HG03064 (cell line): ENCODE measurements around the gene EGFR.

Experiments used
- ATAC-seq: cut with Tn5 transposase; IDR thresholded peaks from one replicate; pipeline ENCODE4 v1.9.1; 2021; ENCODE audit warnings: low read depth; ENCODE audit not compliant: unreplicated experiment

Gene EGFR

DNA sequence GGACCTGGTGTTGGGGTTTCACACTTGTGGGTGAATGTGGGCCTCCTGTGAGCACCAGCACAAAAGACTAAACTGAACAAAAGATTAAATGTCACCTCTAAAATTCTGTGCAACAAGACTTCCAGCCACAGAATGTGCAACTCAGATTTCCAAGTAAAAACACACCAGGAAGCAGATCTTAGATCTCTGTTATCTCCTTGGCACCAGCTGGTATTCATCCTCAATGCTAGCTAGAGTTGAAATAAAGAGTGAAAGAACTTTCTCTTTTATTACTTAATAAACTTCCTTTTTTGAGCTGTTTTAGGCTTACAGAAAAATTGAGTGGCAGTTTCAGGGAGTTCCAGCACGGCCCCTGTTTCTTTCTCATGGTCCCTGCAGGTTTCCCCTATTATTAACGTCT is 40.2 kb downstream of the EGFR start:
- ATAC-seq = no peak

DNA sequence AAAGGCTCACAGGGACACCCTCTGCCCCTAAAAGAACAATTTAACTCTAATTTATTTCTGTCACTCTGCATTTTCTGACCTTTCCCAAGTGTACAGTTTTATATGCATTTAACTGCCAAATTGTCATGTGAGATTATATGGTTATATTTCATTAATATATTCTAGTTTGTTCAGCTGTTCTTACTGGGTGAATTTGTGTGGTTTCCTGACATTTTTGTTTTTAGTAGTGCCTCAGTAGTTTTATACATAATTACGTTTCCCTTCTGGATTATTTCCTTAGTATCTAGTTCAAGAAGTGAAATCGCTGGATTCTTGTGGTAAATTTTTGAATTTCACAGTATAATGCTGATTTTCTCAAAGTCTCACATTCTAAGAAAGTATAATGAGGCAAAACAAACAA is 41.3 kb downstream of the EGFR start:
- ATAC-seq = no peak

DNA sequence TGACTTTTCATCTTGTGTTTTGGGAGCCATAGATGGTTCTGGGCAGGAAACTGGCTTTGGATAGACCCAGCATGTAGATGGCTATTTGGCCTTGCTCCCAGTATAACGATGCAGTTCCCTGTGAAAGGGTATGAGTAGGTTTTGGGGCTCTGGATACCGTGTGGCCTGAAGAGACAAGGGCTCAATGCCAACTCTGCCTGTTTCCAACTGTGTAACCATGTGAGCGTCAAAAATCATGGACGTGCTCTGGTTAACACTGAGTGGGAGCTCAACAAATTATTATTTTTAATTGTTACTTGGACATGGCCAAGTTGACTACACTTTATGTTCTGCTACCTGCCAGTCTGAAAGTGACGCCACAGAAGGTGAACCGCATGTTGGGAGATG is 41.8 kb downstream of the EGFR start:
- no peak for ATAC-seq

DNA sequence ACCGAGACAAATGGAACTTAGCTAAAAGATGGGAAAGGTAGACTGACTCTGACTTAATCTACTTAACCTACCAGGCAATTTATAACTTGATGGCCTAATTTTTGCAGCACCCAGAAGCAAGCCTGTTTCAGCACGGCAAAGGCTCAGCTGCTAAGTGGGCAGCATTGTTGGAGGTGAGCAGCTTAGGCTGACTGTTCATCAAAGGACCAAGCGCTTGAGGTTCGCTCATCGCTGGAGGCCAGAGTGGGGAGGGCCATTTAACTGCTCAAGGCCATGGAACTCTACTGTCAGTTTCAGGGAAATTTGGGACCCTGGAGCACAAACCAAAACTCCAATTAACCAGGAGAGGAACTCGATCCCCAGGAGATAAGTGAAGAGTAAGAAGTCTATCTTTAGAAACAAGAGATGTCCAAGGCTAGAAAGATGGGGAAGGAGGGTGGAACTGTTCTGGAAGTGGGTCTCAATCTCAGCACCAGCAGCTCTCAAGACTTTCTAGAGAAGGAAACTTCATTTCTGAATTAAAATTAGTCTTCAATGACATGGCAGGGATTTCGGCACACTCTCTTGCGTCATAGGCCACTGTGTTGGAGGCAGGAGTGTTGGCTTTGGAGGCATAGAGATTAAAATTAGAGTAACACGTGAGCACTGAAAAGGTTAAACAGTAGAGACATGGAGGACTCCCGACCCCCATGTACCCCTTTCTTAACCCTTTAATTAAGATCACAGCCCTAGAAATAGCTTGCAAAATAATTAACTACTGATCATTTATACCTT is 43.1 kb downstream of the EGFR start:
- ATAC-seq = no peak

DNA sequence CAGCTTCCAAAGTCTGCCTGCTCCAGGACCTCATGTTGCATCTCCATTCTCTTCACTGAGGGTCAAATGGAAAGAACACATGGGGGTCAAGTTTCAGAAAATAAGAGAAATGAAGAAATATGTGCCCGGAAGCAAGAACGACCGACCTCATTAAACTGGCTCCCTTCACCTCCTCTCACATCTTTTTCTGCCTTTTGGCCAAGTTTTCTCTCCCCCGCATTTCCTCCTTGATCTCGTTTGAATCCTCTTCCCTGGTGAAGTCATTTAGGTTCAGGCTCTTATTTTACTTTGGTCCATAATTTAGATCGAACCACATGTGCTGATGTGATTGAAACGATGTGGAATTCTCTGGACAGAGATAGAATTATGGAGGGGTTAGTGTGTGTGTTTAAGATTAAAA is 44.2 kb downstream of the EGFR start:
- ATAC-seq = no peak

DNA sequence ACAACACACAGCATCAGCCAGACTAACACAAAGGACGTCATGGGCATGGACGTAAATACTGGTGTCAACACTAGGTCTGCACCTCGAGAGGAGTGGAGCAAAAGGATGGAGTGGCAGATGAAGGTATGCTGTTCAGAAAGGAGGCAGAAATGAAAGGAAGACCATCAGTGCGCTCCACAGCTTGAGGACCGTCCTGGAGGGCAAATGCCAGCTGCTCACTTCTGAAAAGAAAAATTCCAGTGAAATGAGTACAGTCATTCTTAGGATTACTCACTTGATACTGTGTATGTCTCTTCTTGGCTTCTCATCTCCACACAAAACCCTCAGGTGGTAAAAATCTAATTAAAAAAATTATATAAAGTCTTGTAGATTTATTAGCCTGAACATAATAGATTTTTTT is 44.8 kb downstream of the EGFR start:
- ATAC-seq = no peak

DNA sequence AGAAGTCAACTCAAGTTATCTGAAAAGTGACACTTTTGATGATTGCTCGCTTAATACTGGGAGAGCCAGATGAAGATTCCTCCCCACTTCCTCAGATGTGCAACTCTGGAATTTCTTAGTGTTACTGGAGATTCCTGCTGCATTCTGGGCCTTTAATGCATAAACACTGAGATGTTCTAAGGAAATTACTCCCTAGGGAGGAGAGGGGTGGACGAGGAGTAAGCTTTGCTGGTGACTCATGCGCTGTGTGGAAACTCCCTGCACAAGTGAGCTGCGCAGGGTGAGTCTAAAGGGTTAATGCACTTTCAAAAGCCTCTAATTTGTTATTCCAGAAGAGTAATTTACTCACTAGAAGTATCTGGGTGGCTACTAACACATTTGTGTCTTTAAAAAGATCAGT is 46.3 kb downstream of the EGFR start:
- ATAC-seq = peak; percentile 51

DNA sequence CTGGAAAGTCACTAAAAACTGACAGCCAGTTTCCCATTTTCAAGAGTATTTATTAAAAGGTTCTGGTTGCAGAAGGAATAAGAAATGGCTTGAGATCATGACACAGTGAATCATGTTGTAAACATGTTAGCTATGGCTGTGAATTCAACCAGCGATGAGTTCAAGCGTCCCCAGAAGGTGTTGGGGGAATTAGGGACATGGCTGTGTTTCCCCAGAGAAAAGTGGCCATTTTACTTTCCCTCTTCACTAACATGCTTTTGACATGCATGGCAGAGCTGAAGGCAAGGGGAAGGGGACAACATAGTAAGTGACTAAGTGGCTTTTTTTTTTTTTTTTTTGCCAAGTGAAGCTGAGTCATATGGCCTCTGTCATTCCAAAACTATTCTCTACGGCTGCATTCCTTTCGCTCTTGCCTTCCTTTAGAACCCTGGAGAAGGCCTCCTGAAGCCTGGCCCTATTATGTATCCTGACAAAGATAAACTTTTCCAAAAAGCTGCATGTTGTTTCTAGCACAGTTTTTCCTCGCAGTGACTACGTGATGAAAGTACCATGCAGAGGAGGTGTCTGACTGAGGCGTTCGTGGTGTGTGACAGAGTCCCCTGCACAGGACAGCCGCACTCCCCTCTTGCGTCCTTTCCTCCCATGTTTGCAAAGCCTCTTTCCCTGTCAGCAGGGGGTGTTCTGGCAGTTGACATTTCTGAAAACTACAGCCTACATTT is 46.9 kb downstream of the EGFR start:
- no peak for ATAC-seq

DNA sequence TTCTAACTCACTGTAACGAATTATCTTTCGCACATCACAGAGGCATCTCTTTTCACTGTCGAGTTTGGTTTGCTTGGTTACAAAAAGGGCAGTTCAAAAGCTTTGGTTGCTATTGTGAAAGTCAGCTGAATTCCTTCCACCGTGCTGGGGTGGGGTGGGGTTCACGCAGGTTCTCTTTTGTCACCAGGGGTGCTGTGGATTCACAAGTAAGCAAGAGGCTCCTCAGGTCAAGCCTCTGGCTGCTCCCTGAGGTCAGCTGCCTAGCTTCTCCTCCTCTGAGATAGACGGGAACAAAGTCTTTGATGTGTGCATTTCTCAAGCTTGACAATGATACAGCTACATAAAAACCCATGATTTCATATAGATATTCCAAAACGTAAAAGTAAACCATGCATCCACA is 47.7 kb downstream of the EGFR start:
- ATAC-seq = no peak

DNA sequence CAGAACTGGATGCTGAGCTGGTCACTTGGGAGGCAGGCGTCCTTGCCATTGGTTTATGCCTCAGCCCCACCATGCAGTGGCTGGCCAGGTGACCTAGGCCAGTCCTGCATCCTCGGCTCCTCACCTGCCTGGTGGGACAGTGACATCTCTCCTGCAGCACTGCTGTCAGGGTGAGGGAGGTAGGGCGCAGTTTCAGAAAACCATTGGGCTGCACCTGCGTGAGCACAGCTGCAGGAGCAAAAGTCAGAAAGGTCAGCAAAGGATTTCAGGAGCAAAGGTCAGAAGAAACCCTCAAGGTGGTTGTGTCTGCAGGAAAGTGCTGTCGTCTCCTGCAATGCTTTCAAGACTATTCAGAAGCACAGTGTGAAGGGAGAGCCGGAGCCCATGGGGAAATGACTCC is 48.1 kb downstream of the EGFR start:
- no peak for ATAC-seq

DNA sequence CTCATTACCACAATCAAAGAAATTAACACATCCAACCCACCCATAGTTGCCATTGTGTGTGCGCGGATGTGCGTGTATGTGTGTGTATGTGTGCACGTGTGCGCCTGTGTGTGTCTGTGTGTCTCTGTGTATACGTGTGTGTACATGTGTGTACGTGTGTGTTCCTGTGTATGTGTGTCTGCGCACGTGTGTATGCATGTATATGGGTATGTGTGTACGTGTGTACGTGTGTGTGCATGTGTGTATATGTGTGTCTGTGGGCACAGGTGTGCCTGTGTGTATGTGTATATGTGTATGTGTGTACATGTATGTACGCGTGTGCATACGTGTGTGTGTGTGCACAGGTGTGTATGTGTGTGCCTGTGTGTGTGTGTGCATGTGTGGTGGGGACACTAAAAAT is 48.9 kb downstream of the EGFR start:
- ATAC-seq = no peak

DNA sequence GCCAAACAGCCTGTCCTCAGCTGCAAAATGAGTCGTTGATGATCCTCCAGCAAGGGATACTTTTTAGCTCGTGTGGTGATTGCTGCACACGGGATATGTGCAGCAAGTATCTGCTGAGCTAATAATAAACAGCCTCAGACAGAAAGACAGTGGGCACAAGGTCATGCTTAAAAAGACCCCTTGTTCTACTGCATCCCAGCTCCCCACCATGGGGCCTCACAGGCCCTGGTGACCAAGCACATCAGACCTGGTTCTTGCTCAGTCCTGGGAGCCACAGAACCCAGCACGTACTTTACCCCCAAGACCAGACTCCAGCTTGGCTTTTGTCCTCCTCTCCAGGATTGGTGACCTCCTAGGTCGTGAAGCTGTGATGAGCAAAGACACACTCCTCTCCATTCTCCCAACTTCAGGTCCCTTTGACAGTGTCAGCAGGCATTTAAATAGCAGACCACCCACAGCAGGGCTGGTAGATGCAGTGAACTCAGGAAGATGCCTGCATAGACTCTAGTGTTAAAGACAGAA is 50.5 kb downstream of the EGFR start:
- no peak for ATAC-seq

DNA sequence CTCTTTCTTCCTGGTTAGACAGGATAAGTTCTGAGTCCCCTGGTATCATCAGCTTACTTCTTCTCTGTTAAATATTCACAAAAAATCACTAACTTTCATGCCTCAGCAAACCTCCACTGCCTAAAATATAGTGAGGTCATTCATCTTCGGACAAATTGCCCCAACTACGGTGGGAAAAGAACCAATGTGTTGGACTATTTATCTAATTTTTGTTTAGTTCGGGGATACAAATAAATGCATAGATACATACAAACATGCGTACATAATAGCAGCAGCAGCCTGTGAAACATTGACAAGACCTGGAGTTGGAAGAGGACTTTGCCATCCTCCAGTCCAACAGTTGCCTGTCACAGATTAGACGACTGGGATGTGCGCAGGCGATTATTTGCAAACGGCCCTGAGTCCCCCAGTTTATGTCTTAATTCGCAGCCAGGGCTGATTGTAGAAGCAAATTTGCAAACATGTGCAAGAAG is 51.5 kb downstream of the EGFR start:
- no peak for ATAC-seq

DNA sequence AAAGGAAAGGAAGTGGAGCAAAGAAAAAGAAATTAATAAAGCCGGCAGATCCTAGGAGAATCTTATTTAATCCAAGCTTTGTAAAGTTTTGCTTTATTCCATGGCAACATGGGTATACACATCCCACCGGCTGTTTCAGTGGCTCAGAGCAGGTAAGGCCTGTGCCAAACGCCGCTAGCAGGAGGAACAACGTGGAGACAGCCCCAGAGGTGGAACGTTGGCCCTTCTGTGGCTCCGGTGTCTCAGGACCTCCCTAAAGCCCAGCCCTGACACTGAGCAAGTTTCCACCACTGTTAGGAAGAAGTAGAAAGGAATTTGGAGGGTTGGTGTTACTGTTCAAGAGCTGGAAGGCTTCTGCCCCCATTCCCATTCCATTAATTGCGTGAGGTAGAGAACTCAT is 52.0 kb downstream of the EGFR start:
- no peak for ATAC-seq

DNA sequence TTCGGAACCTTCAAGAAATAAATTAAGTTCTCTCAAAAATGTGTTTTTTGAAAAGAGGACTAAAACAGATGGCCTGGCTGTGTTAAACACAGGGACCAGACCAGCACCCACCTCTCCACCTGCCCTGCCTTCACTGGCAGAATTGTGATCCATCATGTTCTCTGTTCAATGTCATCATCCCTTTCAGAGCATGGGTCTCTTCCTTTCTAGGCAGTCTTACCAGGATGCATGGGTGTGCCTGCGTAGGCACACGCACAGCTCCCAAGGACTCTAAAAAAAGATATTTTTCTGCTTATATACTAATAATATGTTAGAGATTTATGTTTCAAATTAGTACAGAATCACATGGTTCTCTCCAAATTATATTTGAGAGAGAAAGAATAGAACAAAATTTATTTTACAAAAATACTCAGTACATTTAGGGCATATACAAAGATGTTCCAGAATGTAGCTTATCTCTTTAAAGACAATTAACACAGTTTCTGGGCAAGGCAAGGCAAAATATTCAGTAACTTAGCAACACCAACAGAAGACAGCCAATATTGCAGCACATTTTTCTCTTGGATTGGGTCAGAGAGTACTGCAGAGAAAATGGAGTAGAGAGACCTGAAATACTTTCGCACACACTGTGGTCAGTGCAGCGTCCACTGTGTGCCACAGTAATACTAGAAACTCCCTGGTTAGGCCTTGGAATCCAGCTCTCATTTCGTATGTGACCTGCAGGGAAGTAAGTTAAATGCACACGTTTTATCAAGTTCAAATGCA is 52.8 kb downstream of the EGFR start:
- ATAC-seq = no peak

DNA sequence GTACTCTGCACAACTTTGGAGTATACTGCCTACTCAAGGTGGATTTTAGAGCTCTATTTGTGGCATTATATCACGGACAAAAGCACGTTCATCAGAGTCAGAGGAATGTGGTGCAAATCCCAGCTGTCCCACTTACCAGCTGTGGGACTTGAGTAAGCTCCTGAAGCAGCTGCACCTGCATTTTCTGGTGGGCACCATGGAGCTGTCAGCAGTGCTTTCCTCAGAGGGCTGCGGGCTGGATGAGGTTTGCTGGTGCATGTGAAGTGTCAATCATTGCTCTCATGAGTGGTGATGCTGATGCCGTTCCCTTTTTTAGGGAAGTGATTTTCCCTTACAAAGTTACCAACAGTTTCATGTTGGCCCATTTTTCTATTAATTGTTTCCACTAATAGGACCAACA is 53.4 kb downstream of the EGFR start:
- ATAC-seq = no peak

DNA sequence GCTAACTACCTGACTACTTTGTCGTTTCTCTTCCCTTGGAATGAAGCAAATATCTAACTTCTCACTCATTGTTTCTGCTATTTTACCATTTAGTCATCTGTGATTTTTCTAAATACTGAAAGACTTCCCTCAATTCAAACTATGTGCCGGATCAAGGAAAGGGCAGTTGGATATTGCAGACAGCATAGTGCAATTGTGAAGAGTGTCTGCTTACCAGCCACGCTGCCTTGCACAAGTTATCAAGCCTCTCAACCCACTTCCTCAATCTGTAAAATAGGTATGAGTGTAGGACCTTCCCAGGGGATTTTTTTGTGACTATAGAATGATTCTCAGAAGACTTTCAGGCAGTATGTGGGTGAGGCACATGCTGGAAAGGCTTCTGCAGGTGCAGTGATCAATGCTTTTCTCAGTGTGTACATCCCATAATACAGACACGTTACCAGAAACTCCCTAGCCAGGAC is 54.3 kb downstream of the EGFR start:
- peak; percentile 44 for ATAC-seq

DNA sequence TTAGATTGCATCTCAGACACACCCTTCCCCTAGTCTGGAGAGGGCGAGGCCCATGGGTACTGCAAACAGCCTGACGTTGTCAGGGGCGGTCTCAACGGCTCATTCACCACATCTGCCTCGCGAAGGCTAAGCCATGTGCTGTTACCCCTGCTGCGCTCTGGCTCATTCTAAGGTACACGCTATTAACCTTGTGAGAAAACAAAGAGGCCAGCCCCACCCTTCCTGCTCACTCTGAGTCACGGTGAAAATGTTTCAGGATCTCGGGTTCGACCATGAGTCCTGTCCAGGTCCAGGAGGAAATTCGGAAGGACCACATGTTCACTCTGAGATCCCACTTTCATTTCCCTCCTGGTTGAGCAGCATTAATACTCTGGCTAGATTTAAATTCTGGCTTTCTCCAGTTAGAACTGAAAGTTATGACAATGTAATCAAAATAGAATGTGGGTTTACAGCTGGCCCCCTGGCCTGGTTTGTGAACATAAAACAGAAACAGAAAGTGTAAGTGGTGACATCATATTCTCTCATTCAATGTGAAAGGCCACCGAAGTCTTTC is 55.2 kb downstream of the EGFR start:
- ATAC-seq = peak; percentile 90

DNA sequence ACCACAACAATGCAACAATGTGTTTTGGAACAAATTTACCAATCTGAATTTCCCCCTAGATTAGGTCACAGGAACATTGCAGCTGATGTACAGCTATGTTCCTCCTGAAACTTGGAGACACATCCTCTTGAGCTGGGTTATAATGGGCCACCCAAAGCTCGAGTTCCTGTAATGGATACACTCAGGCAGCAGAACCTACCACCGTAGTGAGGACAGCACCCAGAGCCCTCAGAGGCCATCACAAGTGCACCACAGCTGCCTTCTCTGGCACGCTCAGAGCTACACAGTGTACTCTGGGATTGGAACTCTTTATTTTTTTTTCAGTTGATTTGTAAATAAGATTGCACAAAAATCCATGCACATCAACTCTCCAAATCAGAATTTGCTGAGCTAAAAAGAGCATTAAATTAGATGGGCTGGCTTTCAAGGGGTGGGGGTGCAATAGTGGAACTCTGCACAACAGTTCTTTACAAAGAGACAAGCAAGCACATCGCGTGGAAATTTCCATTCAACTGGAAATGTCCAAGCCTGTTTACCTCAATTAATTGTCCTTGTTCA is 56.7 kb downstream of the EGFR start:
- no peak for ATAC-seq

DNA sequence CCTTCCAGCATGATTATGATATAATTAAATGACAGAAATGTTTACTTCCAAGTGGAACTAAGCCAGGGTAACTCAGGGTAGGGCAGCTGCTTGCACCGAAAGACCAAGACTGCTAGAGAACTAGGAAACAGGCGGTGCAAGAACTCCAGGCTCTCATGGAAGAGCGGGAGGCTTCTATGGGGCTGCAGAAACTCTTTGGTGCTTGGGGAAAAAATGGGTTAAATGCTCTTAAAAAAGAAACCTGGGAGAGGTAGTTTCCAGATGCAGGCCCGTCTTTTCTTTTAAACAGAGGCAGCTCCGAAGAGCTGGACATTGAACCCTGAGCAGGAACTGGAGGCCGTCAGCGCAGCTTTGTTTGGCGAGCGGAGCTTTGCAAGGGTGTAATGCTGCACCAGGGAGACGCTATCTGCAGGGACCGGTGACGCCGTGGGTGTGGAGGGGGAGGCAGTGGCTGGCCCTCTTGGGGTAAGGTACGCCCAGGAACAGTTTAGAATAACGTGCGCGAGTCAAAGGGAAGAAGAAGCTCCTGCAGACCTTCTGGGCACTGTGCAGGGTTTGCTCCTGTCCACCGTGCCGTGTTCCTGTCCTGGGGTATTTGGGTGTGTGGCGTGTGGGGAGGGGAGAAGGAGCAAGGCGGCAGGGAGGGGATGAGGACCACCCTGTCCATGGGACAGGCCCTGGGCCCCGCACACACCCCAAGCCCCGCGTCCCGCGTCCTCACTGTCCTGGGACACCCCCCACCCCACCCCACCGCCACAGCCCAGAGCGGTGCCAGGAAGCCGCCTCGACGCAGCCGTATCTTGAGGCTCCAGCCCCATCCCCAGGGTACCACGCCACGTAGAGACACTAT is 59.0 kb downstream of the EGFR start:
- no peak for ATAC-seq
